ENCODE data around the gene USP32. TPM values are rescaled to one million over a fixed set of nuclear protein-coding genes. Genes with fewer than 3 reads are reported as not detected.
A peak's percentile ranks its signal among the peaks of the same experiment; 100 is the strongest.

Gene USP32
- total and polyA plus RNA-seq, 2 of the 8 experiments (the other 6 are each of a cell fraction or from before 2014, with no cell fraction given) = 29.6 to 112 TPM

DNA sequence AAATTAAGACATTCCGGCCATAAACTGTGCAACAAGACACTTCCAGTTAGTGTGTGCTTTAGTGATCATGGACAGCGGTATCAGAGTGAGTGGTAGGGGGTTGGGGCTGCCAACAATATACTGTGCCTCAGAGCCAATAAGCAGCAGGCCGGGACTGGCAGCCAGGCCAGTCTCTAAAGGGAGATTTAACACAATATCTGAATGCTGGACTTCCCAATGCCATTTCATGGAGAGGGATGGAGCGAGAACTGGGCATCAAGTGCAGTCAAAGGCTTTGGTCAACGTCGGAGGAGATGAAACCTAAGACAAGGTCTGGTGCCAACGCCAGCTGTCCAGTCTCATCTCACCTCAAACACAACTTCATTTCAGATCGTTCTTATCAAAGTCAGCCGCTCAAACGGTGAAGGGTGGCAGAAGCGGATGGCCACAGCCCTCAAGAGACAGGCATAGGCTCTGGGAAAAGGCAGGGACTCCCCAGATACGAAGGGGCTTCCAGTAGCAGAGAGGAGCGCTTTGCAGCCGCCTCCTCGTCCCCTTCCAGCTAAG, 935 bp downstream of the USP32 start:
- no peaks in the 10 kb centered on the region for H3K27me3 ChIP-seq (replicated peaks in 1 of 4; ENCODE audit: control insufficient read depth in 3 of 4, extremely low read depth in 1 of 4, insufficient read depth in 3 of 4, low read length in 3 of 4)
- H3K9me3 ChIP-seq (ENCODE audit: insufficient read depth in 2 of 2, low read depth in 1 of 2, low read length in 1 of 2) = no peaks in the 10 kb centered on the region
- POLR2A ChIA-PET (ENCODE audit: partially characterized antibody) = interaction anchor here (1.3 to 1.8 kb wide), 5 partner anchors 14 to 210 kb away, joined by 3 to 6 read pairs (median 5); partner anchors contain the start of gene PPM1D
- peaks cover 4 to 18% (median 10%) of the 10 kb centered on the region in 4 experiments; a peak in 6 of 7 replicates for H3K4me1 ChIP-seq (replicated peaks in 1 of 4; ENCODE audit: control insufficient read depth in 3 of 4, insufficient read depth in 4 of 4, low read length in 3 of 4)
- peak overlapping the region; percentile 12 for H4K91ac ChIP-seq (replicated peaks; ENCODE audit: insufficient read length, low read length)
- H2BK120ac ChIP-seq (replicated peaks; ENCODE audit: low read depth, low read length) = no peak overlapping the region
- no peak overlapping the region; the same call in 1 of the 2 replicates for H2BK15ac ChIP-seq (ENCODE audit: low read length)
- 5% methylated on average over 15 of the region's 15 CpGs; no CpG with 5 or more reads in 1 of the 2 experiments for WGBS, 2 experiments (ENCODE audit: extremely low coverage in 1 of 2, insufficient coverage in 1 of 2, insufficient read length in 1 of 2, insufficient replicate concordance in 2 of 2, low coverage in 1 of 2, low lambda C conversion rate in 2 of 2, missing lambda C conversion rate in 1 of 2)
- H3K9ac ChIP-seq (replicated peaks in 1 of 4; ENCODE audit: extremely low read depth in 1 of 4, low read depth in 3 of 4, low read length in 3 of 4) = peak overlapping the region in 3 of 4 experiments; percentile 69 to 85 (median 74); a peak in 6 of 7 replicates
- H3K27ac ChIP-seq (ENCODE audit: low read depth, low read length) = peak overlapping the region; percentile 79; the same call in 1 of the 2 replicates
- TF ChIP-seq NRF1 (IDR thresholded peaks at IDR 0.05; ENCODE audit: low read depth, low read length) = no peak
- peak; percentile 78 for TF ChIP-seq SAP30 (IDR thresholded peaks at IDR 0.05; ENCODE audit: insufficient read depth, insufficient replicate concordance, low read length)
- H3K4me3 ChIP-seq (ENCODE audit: extremely low read depth in 1 of 4, insufficient read depth in 2 of 4, low read depth in 3 of 4, low read length in 4 of 4) = peak overlapping the region; percentile 80 to 96 (median 90)
- CTCF ChIA-PET (ENCODE audit: partially characterized antibody) = interaction anchor here (1.4 kb wide), 1 partner anchor 15 kb away, joined by 4 read pairs; no protein-coding TSS in a partner anchor
- peak overlapping the region; percentile 91 for H3K18ac ChIP-seq (ENCODE audit: extremely low read depth, low read length)
- peak overlapping the region; percentile 45 for H4K5ac ChIP-seq (ENCODE audit: insufficient read length, low read depth, low read length)
- H3K23me2 ChIP-seq (ENCODE audit: low read depth, low read length) = peaks cover 17% of the 10 kb centered on the region
- peak overlapping the region; percentile 26 for H3K56ac ChIP-seq (replicated peaks; ENCODE audit: insufficient read length, low read depth, low read length)
- H3K79me2 ChIP-seq (ENCODE audit: control insufficient read depth in 1 of 2, insufficient read depth in 2 of 2, low read length in 2 of 2) = peaks cover 6 to 54% of the 10 kb centered on the region in 2 experiments; a peak in 3 of 4 replicates
- no peaks in the 10 kb centered on the region for H3K79me1 ChIP-seq (ENCODE audit: low read depth, low read length)
- no peak overlapping the region for H2BK20ac ChIP-seq (ENCODE audit: low read length)
- H3K4me2 ChIP-seq (ENCODE audit: insufficient read depth in 1 of 2, low read depth in 2 of 2, low read length in 2 of 2) = peak overlapping the region; percentile 80 to 98
- peak overlapping the region; percentile 21; the same call in 1 of the 2 replicates for H2BK12ac ChIP-seq (ENCODE audit: low read depth, low read length)
- no peak overlapping the region for H2AFZ ChIP-seq (ENCODE audit: low read length)
- no peaks in the 10 kb centered on the region for H3K36me3 ChIP-seq (ENCODE audit: control insufficient read depth in 2 of 4, insufficient read depth in 4 of 4, low read length in 3 of 4)
- H2BK5ac ChIP-seq (ENCODE audit: low read depth, low read length) = peak overlapping the region; percentile 93
- no peak overlapping the region for H3K4ac ChIP-seq (replicated peaks; ENCODE audit: insufficient read length, low read depth, low read length)
- FAIRE-seq (no peak), DNase-seq (ENCODE audit: low read depth in 1 of 2, low spot score in 2 of 2) (no peak)
- H4K8ac ChIP-seq (ENCODE audit: extremely low read depth, insufficient read depth, low read length) = no peak overlapping the region
- no peak overlapping the region for H3K23ac ChIP-seq (ENCODE audit: insufficient read length)
- no peaks in the 10 kb centered on the region for H4K20me1 ChIP-seq (replicated peaks in 1 of 2; ENCODE audit: control insufficient read depth in 1 of 2, insufficient read depth in 2 of 2, low read length in 2 of 2)
- no peak overlapping the region for H2AK5ac ChIP-seq (ENCODE audit: low read depth, low read length)
- no peak overlapping the region for H3K14ac ChIP-seq (ENCODE audit: insufficient read length)
